Activated CD4-positive, alpha-beta memory T cell treated with anti-CD3 and anti-CD28 coated beads, Interleukin-2, amount 10 ng/mL, durations not matched to agents 7 days and 5 days (primary cell): ENCODE measurements around the gene ANKRD12. TPM values are rescaled to one million over a fixed set of nuclear protein-coding genes. Genes with fewer than 3 reads are reported as not detected.

Experiments
- CTCF ChIA-PET: fragments of 350-600 bp; sonication (Branson Sonifier 250); formaldehyde crosslinking; loops from one replicate; lab custom pipeline; 2021; ENCODE audit warnings: antibody characterized with exemption, inconsistent platforms; lab: Charles Lee
- POLR2A ChIA-PET: fragments of 350-600 bp; sonication (Branson Sonifier 250); formaldehyde crosslinking; loops from one replicate; lab custom pipeline; 2021; ENCODE audit warnings: antibody characterized with exemption; lab: Charles Lee
- DNase-seq: peaks from one replicate; pipeline ENCODE4 v3.0.0-alpha.2; 2020
- H3K27ac Mint-ChIP-seq: one replicate; pipeline ENCODE4 v1.8.0; 2021; ENCODE audit warnings: mild to moderate bottlenecking, mixed read lengths
- H3K27me3 Mint-ChIP-seq: one replicate; pipeline ENCODE4 v1.8.0; 2021; ENCODE audit warnings: mixed read lengths
- H3K36me3 Mint-ChIP-seq: one replicate; pipeline ENCODE4 v1.8.0; 2021; ENCODE audit warnings: low read depth, mixed read lengths
- H3K4me1 Mint-ChIP-seq: one replicate; pipeline ENCODE4 v1.8.0; 2021; ENCODE audit warnings: mixed read lengths
- H3K4me3 Mint-ChIP-seq: one replicate; pipeline ENCODE4 v1.8.0; 2021; ENCODE audit warnings: mild to moderate bottlenecking, mixed read lengths
- H3K9me3 Mint-ChIP-seq: one replicate; pipeline ENCODE4 v1.8.0; 2021; ENCODE audit warnings: mixed read lengths
- total RNA-seq, 2 experiments: library from RNA; stranded (reverse); gene quantifications; one replicate each; pipeline ENCODE4 v1.2.3, GENCODE V29; 2021

The ANKRD12 gene
- total RNA-seq, 2 experiments from 2014 or later, result 103 to 111 TPM

- Mint-ChIP-seq H3K27ac (no peak overlapping the region), H3K9me3 (peaks cover 23% of the 10 kb centered on the region), H3K4me3 (no peak overlapping the region), H3K4me1 (no peaks in the 10 kb centered on the region), H3K27me3 (no peaks in the 10 kb centered on the region), H3K36me3 (peaks cover 14% of the 10 kb centered on the region)
- DNase-seq, result no peak
- POLR2A ChIA-PET, result no interaction called here
- CTCF ChIA-PET, result no interaction called here
Observed at GRCh38 chr18:9289698-9290097, 153.1 kb downstream of the ANKRD12 start.

- H3K4me1 Mint-ChIP-seq, result no peaks in the 10 kb centered on the region
- H3K27ac Mint-ChIP-seq, result no peak overlapping the region
- ChIA-PET CTCF (no interaction called here), POLR2A (no interaction called here)
- H3K9me3 Mint-ChIP-seq, result peaks cover 23% of the 10 kb centered on the region
- DNase-seq, result no peak
- no peak overlapping the region for H3K4me3 Mint-ChIP-seq
- H3K27me3 Mint-ChIP-seq, result no peaks in the 10 kb centered on the region
- peaks cover 14% of the 10 kb centered on the region for H3K36me3 Mint-ChIP-seq
Observed at GRCh38 chr18:9290156-9290555, 153.6 kb downstream of the ANKRD12 start.

- CTCF ChIA-PET, result no interaction called here
- Mint-ChIP-seq H3K27me3 (no peaks in the 10 kb centered on the region), H3K4me1 (no peaks in the 10 kb centered on the region), H3K36me3 (peaks cover 10% of the 10 kb centered on the region), H3K9me3 (peaks cover 25% of the 10 kb centered on the region), H3K27ac (no peak overlapping the region), H3K4me3 (no peak overlapping the region)
- DNase-seq, result no peak
- POLR2A ChIA-PET, result no interaction called here
Observed at GRCh38 chr18:9292047-9292446, 155.5 kb downstream of the ANKRD12 start.

- CTCF ChIA-PET, result no interaction called here
- Mint-ChIP-seq H3K27ac (no peak overlapping the region), H3K27me3 (peaks cover under 1% of the 10 kb centered on the region), H3K9me3 (peaks cover 25% of the 10 kb centered on the region), H3K4me1 (no peaks in the 10 kb centered on the region), H3K4me3 (no peak overlapping the region), H3K36me3 (peaks cover 8% of the 10 kb centered on the region)
- POLR2A ChIA-PET, result no interaction called here
- DNase-seq, result no peak
Observed at GRCh38 chr18:9293948-9294347, 157.4 kb downstream of the ANKRD12 start.

- CTCF ChIA-PET, result no interaction called here
- Mint-ChIP-seq H3K4me1 (no peaks in the 10 kb centered on the region), H3K27me3 (peaks cover 4% of the 10 kb centered on the region), H3K4me3 (no peak overlapping the region), H3K27ac (no peak overlapping the region), H3K9me3 (peaks cover 25% of the 10 kb centered on the region), H3K36me3 (peaks cover 5% of the 10 kb centered on the region)
- POLR2A ChIA-PET, result no interaction called here
- no peak for DNase-seq
Observed at GRCh38 chr18:9296233-9297006, 159.8 kb downstream of the ANKRD12 start.

GRCh38 chr18:9297007-9297393 is 160.4 kb downstream of the ANKRD12 start:
- Mint-ChIP-seq H3K9me3 (peaks cover 22% of the 10 kb centered on the region), H3K27me3 (peaks cover 4% of the 10 kb centered on the region), H3K4me3 (no peak overlapping the region), H3K36me3 (peaks cover 5% of the 10 kb centered on the region), H3K4me1 (no peaks in the 10 kb centered on the region), H3K27ac (no peak overlapping the region)
- DNase-seq, result no peak
- ChIA-PET CTCF (no interaction called here), POLR2A (no interaction called here)

- DNase-seq, result no peak
- ChIA-PET POLR2A (no interaction called here), CTCF (no interaction called here)
- Mint-ChIP-seq H3K9me3 (peaks cover 20% of the 10 kb centered on the region), H3K4me1 (no peaks in the 10 kb centered on the region), H3K36me3 (peaks cover 10% of the 10 kb centered on the region), H3K27me3 (peaks cover 28% of the 10 kb centered on the region), H3K27ac (no peak overlapping the region), H3K4me3 (no peak overlapping the region)
Observed at GRCh38 chr18:9304388-9305070, 167.9 kb downstream of the ANKRD12 start.

GRCh38 chr18:9319333-9319732 is 182.8 kb downstream of the ANKRD12 start:
- H3K27me3 Mint-ChIP-seq, result peaks cover 21% of the 10 kb centered on the region
- ChIA-PET CTCF (no interaction called here), POLR2A (no interaction called here)
- H3K4me1 Mint-ChIP-seq, result no peaks in the 10 kb centered on the region
- H3K27ac Mint-ChIP-seq, result no peak overlapping the region
- H3K36me3 Mint-ChIP-seq, result no peaks in the 10 kb centered on the region
- no peak for DNase-seq
- H3K4me3 Mint-ChIP-seq, result no peak overlapping the region
- H3K9me3 Mint-ChIP-seq, result peaks cover 3% of the 10 kb centered on the region

- no peak overlapping the region for H3K27ac Mint-ChIP-seq
- DNase-seq, result no peak
- CTCF ChIA-PET, result no interaction called here
- H3K27me3 Mint-ChIP-seq, result peaks cover 23% of the 10 kb centered on the region
- H3K36me3 Mint-ChIP-seq, result no peaks in the 10 kb centered on the region
- H3K9me3 Mint-ChIP-seq, result peaks cover 3% of the 10 kb centered on the region
- no peaks in the 10 kb centered on the region for H3K4me1 Mint-ChIP-seq
- no peak overlapping the region for H3K4me3 Mint-ChIP-seq
- POLR2A ChIA-PET, result no interaction called here
Observed at GRCh38 chr18:9321017-9321452, 184.5 kb downstream of the ANKRD12 start.

GRCh38 chr18:9321736-9322135 is 185.2 kb downstream of the ANKRD12 start:
- Mint-ChIP-seq H3K4me1 (no peaks in the 10 kb centered on the region), H3K36me3 (no peaks in the 10 kb centered on the region), H3K4me3 (no peak overlapping the region), H3K9me3 (peaks cover 3% of the 10 kb centered on the region), H3K27me3 (peaks cover 27% of the 10 kb centered on the region), H3K27ac (no peak overlapping the region)
- ChIA-PET POLR2A (no interaction called here), CTCF (no interaction called here)
- no peak for DNase-seq

- no peaks in the 10 kb centered on the region for H3K4me1 Mint-ChIP-seq
- H3K36me3 Mint-ChIP-seq, result no peaks in the 10 kb centered on the region
- H3K27me3 Mint-ChIP-seq, result peaks cover 22% of the 10 kb centered on the region
- no peak for DNase-seq
- no peak overlapping the region for H3K4me3 Mint-ChIP-seq
- peaks cover 3% of the 10 kb centered on the region for H3K9me3 Mint-ChIP-seq
- CTCF ChIA-PET, result interaction anchor here (1.3 kb wide), 1 partner anchor 12 kb away, joined by 4 read pairs; the partner anchor contains the start of gene TWSG1
- POLR2A ChIA-PET, result no interaction called here
- H3K27ac Mint-ChIP-seq, result no peak overlapping the region
Observed at GRCh38 chr18:9322744-9323143, 186.2 kb downstream of the ANKRD12 start.

- no peak overlapping the region for H3K4me3 Mint-ChIP-seq
- no peak for DNase-seq
- peaks cover 3% of the 10 kb centered on the region for H3K9me3 Mint-ChIP-seq
- no peaks in the 10 kb centered on the region for H3K4me1 Mint-ChIP-seq
- peaks cover 23% of the 10 kb centered on the region for H3K27me3 Mint-ChIP-seq
- no peaks in the 10 kb centered on the region for H3K36me3 Mint-ChIP-seq
- ChIA-PET POLR2A (no interaction called here), CTCF (interaction anchor here (1.3 kb wide), 1 partner anchor 11 kb away, joined by 4 read pairs; the partner anchor contains the start of gene TWSG1)
- H3K27ac Mint-ChIP-seq, result no peak overlapping the region
Observed at GRCh38 chr18:9323750-9324445, 187.3 kb downstream of the ANKRD12 start.

- H3K27ac Mint-ChIP-seq, result no peak overlapping the region
- peaks cover 20% of the 10 kb centered on the region for H3K27me3 Mint-ChIP-seq
- H3K9me3 Mint-ChIP-seq, result no peaks in the 10 kb centered on the region
- ChIA-PET POLR2A (interaction anchor here (0.9 kb wide), 1 partner anchor 8 kb away, joined by 3 read pairs; the partner anchor contains the start of gene TWSG1), CTCF (no interaction called here)
- no peaks in the 10 kb centered on the region for H3K4me1 Mint-ChIP-seq
- H3K36me3 Mint-ChIP-seq, result no peaks in the 10 kb centered on the region
- no peak overlapping the region for H3K4me3 Mint-ChIP-seq
- no peak for DNase-seq
Observed at GRCh38 chr18:9325716-9326115, 189.1 kb downstream of the ANKRD12 start.
